IPS-20b (cell line): ENCODE measurements around the gene RARB.

Experiments
- H3K27ac ChIP-seq: one replicate; pipeline ENCODE4 v1.5.1; 2013; ENCODE audit warnings: low read length
- H3K27me3 ChIP-seq: 2 replicates; pipeline ENCODE4 v1.6.1; 2013; ENCODE audit warnings: mild to moderate bottlenecking, low read length, inconsistent platforms; ENCODE audit not compliant: insufficient read depth
- H3K36me3 ChIP-seq: 2 replicates; pipeline ENCODE4 v1.6.1; 2013; ENCODE audit warnings: low read depth, mild to moderate bottlenecking, inconsistent platforms, low read length, moderate library complexity; ENCODE audit not compliant: insufficient read depth
- H3K4me1 ChIP-seq: 2 replicates; pipeline ENCODE4 v1.6.1; 2013; ENCODE audit warnings: mild to moderate bottlenecking, control low read depth, inconsistent platforms, low read length, moderate library complexity; ENCODE audit not compliant: insufficient read depth
- H3K4me3 ChIP-seq: 2 replicates; pipeline ENCODE4 v1.5.1; 2013; ENCODE audit warnings: mild to moderate bottlenecking, low read length, inconsistent platforms
- H3K9ac ChIP-seq: 2 replicates; pipeline ENCODE4 v1.6.1; 2013; ENCODE audit warnings: low read depth, mild to moderate bottlenecking, inconsistent platforms, low read length, moderate library complexity
- H3K9me3 ChIP-seq: 2 replicates; pipeline ENCODE4 v1.6.1; 2013; ENCODE audit warnings: mild to moderate bottlenecking, low read depth, low read length, inconsistent platforms; ENCODE audit not compliant: insufficient read depth

The RARB gene

GRCh38 chr3:25635038-25635437 is 207.0 kb downstream of the RARB start:
- Histone ChIP-seq H3K27ac (no peak overlapping the region), H3K4me3 (no peak overlapping the region), H3K9ac (no peak overlapping the region), H3K36me3 (peaks cover 90% of the 10 kb centered on the region), H3K4me1 (0 out of 2 replicates have a peak, but pooled peaks cover 5% of the 10 kb centered on the region), H3K9me3 (no peaks in the 10 kb centered on the region), H3K27me3 (no peaks in the 10 kb centered on the region)
